K562 (cell line): Measurements from ENCODE around the gene CCL21. TPM values are rescaled to one million over a fixed set of nuclear protein-coding genes. Genes with fewer than 3 reads are reported as not detected.

ENCODE experiments used
- CTCF ChIP-seq, 3 experiments: IDR thresholded peaks in 2 of 3; conservative IDR thresholded peaks in 1 of 3; 2 replicates each; pipeline ENCODE4 v1.5.1; 2011 to 2012; ENCODE audit warnings: low read length in 3 of 3, mild to moderate bottlenecking in 3 of 3, control low read depth in 2 of 3, improper control_type of control experiment in 1 of 3, inconsistent platforms in 1 of 3, low read depth in 1 of 3, mixed read lengths in 1 of 3, moderate library complexity in 1 of 3; ENCODE audit not compliant: insufficient read depth in 2 of 3
- GABPA ChIP-seq: fragments of 200-800 bp; sonication (Bioruptor generic); conservative IDR thresholded peaks from 2 replicates; pipeline ENCODE4 v1.6.1; 2016; ENCODE audit warnings: low read depth, missing genetic modification characterization, missing compliant biosample characterization
- HMBOX1 ChIP-seq: sonication (generic); IDR thresholded peaks from 2 replicates; pipeline ENCODE4 v1.6.1; 2016
- POLR3A ChIP-seq: IDR thresholded peaks from 2 replicates; pipeline ENCODE4 v1.6.1; 2011; ENCODE audit warnings: borderline replicate concordance, mild to moderate bottlenecking, moderate library complexity; ENCODE audit not compliant: insufficient read length, insufficient read depth; ENCODE audit errors: extremely low read depth
- PRDM10 ChIP-seq: fragments of 450-650 bp; IDR thresholded peaks from 2 replicates; pipeline ENCODE4 v1.6.1; 2018; ENCODE audit not compliant: partially characterized antibody
- RAD21 ChIP-seq, 2 experiments: fragments of 250-450 bp in 1 of 2; fragments of 450-650 bp in 1 of 2; sonication (Bioruptor Pico) in 1 of 2; formaldehyde crosslinking in 1 of 2; IDR thresholded peaks in 1 of 2; conservative IDR thresholded peaks in 1 of 2; 2 replicates each; pipeline versions ENCODE4 v1.4.0 to v1.8.0; 2020 to 2022; ENCODE audit warnings: mild to moderate bottlenecking in 2 of 2, moderate library complexity in 1 of 2
- RUNX1 ChIP-seq: sonication (generic); IDR thresholded peaks from 2 replicates; pipeline ENCODE4 v1.6.1; 2016; ENCODE audit warnings: antibody characterized with exemption, low read depth
- STAT5A ChIP-seq: IDR thresholded peaks from 2 replicates; pipeline ENCODE4 v1.6.1; 2012; ENCODE audit warnings: low read length, inconsistent platforms, borderline replicate concordance
- TEAD1 ChIP-seq, 2 experiments: fragments of 450-650 bp in 1 of 2; sonication (generic) in 1 of 2; formaldehyde crosslinking; IDR thresholded peaks; 2 replicates each; pipeline versions ENCODE4 v1.4.0 to v1.8.0; 2020 to 2022; ENCODE audit warnings: mild to moderate bottlenecking in 2 of 2, missing genetic modification reagents in 1 of 2
- YY1 ChIP-seq, 3 experiments: IDR thresholded peaks; 2 replicates each; pipeline ENCODE4 v1.6.1; 2011; ENCODE audit warnings: low read length in 2 of 3, mild to moderate bottlenecking in 2 of 3, moderate library complexity in 2 of 3, borderline replicate concordance in 1 of 3, control low read depth in 1 of 3, low read depth in 1 of 3; ENCODE audit not compliant: insufficient read depth in 3 of 3, insufficient replicate concordance in 2 of 3, control insufficient read depth in 1 of 3, insufficient read length in 1 of 3; ENCODE audit errors: extremely low read depth in 1 of 3
- ZC3H11A ChIP-seq: IDR thresholded peaks from 2 replicates; pipeline ENCODE4 v1.6.1; 2012; ENCODE audit warnings: low read depth, low read length, improper control_type of control experiment
- ZNF584 ChIP-seq: fragments of 200-800 bp; sonication (Bioruptor generic); IDR thresholded peaks from 2 replicates; pipeline ENCODE4 v1.6.1; 2016; ENCODE audit warnings: low read depth, mild to moderate bottlenecking, missing genetic modification characterization, missing compliant biosample characterization
- polyA plus RNA-seq, 8 experiments: library from polyadenylated mRNA; depleted of rRNA in 4 of 8; stranded (reverse) in 5 of 8; unstranded in 3 of 8; fragments of >200 nt; fragmentation: Nextera tagmentation in 2 of 8; fragmentation: Illumina TruSeq in 1 of 8; extraction: Ambion mirVana in 2 of 8; extraction: Trizol in 1 of 8; gene quantifications; 2 replicates each; pipeline versions ENCODE4 v1.2.1 to v1.2.3, GENCODE V29; 2011 to 2014; ENCODE audit warnings: inconsistent platforms in 1 of 8, missing spikeins in 1 of 8
- total RNA-seq, 7 experiments: library from RNA; depleted of rRNA in 6 of 7; stranded (reverse); fragments of >200 nt in 6 of 7; fragmentation: Illumina TruSeq in 2 of 7; extraction: Trizol in 2 of 7; gene quantifications; 2 replicates each; pipeline versions ENCODE4 v1.2.1 to v1.2.3, GENCODE V29; 2011 to 2021; ENCODE audit warnings: low replicate concordance in 1 of 7
- TF ChIP-seq, protein P1 (sequence below): conservative IDR thresholded peaks from 2 replicates; pipeline ENCODE4 v1.6.1; 2011; ENCODE audit warnings: low read depth, mild to moderate bottlenecking, low read length; ENCODE audit not compliant: control insufficient read depth
- TF ChIP-seq, protein P2 (sequence below): fragments of 450-650 bp; formaldehyde crosslinking; IDR thresholded peaks from 2 replicates; pipeline ENCODE4 v1.4.0; 2020; ENCODE audit warnings: mild to moderate bottlenecking, moderate library complexity

Gene CCL21
- total and polyA plus RNA-seq, 9 of the 15 experiments (the other 6 are each of a cell fraction or from before 2014, with no cell fraction given): not detected

DNA sequence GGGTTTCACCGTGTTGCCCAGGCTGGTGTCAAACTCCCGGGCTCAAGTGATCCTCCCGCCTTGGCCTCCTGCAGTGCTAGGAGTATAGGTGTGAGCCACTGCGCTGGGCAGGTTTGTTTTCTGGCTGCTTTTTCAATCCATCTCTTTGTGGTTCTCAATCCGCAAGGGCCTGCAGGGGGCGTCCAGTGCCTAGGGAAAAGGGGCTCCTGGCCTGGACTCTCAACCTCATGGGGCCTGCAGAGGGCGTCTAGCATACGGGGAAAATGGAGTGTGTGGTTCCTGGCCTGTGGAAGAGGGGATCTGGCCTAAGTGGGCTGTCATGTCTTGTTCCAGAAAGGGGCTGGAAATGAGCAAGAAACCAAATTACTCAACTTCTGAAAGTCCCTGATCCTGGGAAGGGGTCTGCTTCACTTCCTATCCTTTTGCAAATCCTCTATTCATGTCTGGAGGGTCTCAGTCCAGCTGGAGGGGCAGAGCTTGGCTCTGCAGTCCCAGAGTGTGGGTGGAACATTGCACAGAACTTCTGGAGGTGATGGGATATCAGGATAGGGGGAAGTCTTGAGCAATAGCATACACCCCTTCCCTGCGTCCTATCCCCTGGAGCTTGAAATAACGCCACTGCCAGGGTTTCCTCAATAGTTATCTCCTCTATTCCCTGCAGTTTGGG lies 34.8 kb downstream of the CCL21 start (continued):
- TF ChIP-seq RAD21 (CRISPR knock-in tag; conservative IDR thresholded peaks at IDR 0.05 in 1 of 2, IDR thresholded peaks at IDR 0.05 in 1 of 2) (peak; percentile 48 to 76), YY1 (IDR thresholded peaks at IDR 0.05; ENCODE audit: borderline replicate concordance in 1 of 3, control insufficient read depth in 1 of 3, extremely low read depth in 1 of 3, insufficient read depth in 3 of 3, insufficient read length in 1 of 3, insufficient replicate concordance in 2 of 3, low read depth in 1 of 3, low read length in 2 of 3) (peak in 1 of 3 experiments; percentile 66), PRDM10 (no peak), POLR3A (no peak), RUNX1 (no peak), CTCF (IDR thresholded peaks at IDR 0.05 in 2 of 3, conservative IDR thresholded peaks at IDR 0.05 in 1 of 3; ENCODE audit: insufficient read depth in 2 of 3, low read depth in 1 of 3, low read length in 3 of 3) (peak; percentile 85 to 99 (median 99)), GABPA (tag) (no peak), STAT5A (no peak), ZC3H11A (no peak), ZNF584 (CRISPR knock-in tag) (no peak), HMBOX1 (no peak), TEAD1 (CRISPR knock-in tag; IDR thresholded peaks at IDR 0.05) (no peak)
- TF ChIP-seq, protein P1, sequence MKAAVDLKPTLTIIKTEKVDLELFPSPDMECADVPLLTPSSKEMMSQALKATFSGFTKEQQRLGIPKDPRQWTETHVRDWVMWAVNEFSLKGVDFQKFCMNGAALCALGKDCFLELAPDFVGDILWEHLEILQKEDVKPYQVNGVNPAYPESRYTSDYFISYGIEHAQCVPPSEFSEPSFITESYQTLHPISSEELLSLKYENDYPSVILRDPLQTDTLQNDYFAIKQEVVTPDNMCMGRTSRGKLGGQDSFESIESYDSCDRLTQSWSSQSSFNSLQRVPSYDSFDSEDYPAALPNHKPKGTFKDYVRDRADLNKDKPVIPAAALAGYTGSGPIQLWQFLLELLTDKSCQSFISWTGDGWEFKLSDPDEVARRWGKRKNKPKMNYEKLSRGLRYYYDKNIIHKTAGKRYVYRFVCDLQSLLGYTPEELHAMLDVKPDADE: no peak
- TF ChIP-seq, protein P2, sequence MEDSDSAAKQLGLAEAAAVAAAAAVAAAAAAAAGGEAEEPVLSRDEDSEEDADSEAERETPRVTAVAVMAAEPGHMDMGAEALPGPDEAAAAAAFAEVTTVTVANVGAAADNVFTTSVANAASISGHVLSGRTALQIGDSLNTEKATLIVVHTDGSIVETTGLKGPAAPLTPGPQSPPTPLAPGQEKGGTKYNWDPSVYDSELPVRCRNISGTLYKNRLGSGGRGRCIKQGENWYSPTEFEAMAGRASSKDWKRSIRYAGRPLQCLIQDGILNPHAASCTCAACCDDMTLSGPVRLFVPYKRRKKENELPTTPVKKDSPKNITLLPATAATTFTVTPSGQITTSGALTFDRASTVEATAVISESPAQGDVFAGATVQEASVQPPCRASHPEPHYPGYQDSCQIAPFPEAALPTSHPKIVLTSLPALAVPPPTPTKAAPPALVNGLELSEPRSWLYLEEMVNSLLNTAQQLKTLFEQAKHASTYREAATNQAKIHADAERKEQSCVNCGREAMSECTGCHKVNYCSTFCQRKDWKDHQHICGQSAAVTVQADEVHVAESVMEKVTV: 0 out of 2 replicates have a peak, but pooled peaks have one; percentile 20
